Bronchial epithelial cell (primary cell): ENCODE data around the gene MYO10. TPM values are rescaled to one million over a fixed set of nuclear protein-coding genes. Genes with fewer than 3 reads are reported as not detected.

Experiments used
- DNase-seq: peaks from one replicate; pipeline ENCODE4 v3.0.0-alpha.2; 2010; ENCODE audit warnings: low read depth
- FAIRE-seq: peaks from 2 replicates; lab custom pipeline; 2011; peaks lifted over from hg19 to GRCh38; lab: Jason Lieb, UNC
- H3K27me3 ChIP-seq: 2 replicates; pipeline ENCODE4 v1.5.1; 2011; ENCODE audit warnings: low read length; ENCODE audit not compliant: control insufficient read depth, insufficient read depth
- H3K36me3 ChIP-seq: 2 replicates; pipeline ENCODE4 v1.5.1; 2011; ENCODE audit warnings: low read length; ENCODE audit not compliant: control insufficient read depth, insufficient read depth
- H3K4me3 ChIP-seq: 2 replicates; pipeline ENCODE4 v1.5.1; 2011; ENCODE audit warnings: mild to moderate bottlenecking, low read depth, low read length, control low read depth
- total RNA-seq: library from RNA; depleted of rRNA; stranded (reverse); fragments of >200 nt; gene quantifications from 2 replicates; pipeline ENCODE4 v1.2.1, GENCODE V29; 2014
- TF ChIP-seq, protein P1 (sequence below): IDR thresholded peaks from 2 replicates; pipeline ENCODE4 v1.5.1; 2011; ENCODE audit warnings: mild to moderate bottlenecking, moderate library complexity, low read length, control low read depth, inconsistent platforms; ENCODE audit not compliant: insufficient read depth, severe bottlenecking

Gene MYO10
- total RNA-seq, 1 donor from 2014 or later = 39.5 TPM

DNA sequence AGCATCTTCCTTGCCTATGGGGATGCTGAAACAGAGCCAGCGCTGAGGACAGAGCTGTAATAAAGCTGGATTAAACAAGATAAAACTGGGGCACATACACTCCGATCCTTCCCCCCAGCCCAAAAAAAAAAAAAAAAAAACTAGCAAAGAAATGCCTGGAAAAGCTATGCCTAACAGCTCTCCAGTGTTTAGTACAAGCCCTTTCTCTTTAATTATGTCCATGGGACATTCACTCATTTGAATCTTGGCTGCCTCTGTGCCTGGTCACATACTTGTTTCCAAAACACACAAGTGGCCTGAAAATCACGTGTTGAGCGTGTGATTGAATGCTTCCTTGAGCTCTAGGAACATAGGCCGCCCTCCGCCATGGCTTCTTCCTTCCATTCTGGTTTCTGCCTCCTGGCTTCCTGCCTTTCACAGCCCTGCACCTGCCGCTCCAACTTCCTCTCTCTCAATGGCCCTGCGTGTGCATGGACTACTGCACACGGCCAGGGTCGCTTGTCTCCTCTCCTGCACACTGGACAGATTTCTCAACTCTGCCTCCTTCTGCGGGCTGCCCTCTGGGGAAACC, 208.2 kb downstream of the MYO10 start:
- H3K36me3 ChIP-seq = peaks cover 5% of the 10 kb centered on the region
- DNase-seq = no peak
- H3K4me3 ChIP-seq = no peak overlapping the region
- TF ChIP-seq, protein P1, sequence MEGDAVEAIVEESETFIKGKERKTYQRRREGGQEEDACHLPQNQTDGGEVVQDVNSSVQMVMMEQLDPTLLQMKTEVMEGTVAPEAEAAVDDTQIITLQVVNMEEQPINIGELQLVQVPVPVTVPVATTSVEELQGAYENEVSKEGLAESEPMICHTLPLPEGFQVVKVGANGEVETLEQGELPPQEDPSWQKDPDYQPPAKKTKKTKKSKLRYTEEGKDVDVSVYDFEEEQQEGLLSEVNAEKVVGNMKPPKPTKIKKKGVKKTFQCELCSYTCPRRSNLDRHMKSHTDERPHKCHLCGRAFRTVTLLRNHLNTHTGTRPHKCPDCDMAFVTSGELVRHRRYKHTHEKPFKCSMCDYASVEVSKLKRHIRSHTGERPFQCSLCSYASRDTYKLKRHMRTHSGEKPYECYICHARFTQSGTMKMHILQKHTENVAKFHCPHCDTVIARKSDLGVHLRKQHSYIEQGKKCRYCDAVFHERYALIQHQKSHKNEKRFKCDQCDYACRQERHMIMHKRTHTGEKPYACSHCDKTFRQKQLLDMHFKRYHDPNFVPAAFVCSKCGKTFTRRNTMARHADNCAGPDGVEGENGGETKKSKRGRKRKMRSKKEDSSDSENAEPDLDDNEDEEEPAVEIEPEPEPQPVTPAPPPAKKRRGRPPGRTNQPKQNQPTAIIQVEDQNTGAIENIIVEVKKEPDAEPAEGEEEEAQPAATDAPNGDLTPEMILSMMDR = no peak
- no peaks in the 10 kb centered on the region for H3K27me3 ChIP-seq
- no peak for FAIRE-seq

DNA sequence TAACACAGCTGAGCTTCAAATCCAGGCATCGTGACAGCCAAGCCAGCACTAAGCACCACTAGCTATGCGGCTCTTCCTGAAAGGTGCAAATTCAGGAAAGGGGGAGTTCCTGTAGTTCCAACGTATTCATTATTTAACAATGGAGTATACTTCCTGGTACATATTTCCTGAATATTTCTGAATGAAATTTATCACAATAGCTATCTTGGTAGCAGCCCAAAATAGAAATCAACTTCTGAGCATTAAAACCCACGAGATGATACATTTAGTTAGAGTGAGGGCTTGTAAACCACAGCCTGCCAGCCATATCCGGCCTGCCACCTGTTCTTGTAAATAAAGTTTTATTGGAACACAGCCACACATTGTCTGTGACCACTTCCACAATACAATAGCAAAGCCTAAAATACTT, 209.5 kb downstream of the MYO10 start:
- FAIRE-seq = no peak
- TF ChIP-seq, protein P1 = no peak
- no peak for DNase-seq
- no peak overlapping the region for H3K4me3 ChIP-seq
- peaks cover 8% of the 10 kb centered on the region for H3K36me3 ChIP-seq
- H3K27me3 ChIP-seq = no peaks in the 10 kb centered on the region

DNA sequence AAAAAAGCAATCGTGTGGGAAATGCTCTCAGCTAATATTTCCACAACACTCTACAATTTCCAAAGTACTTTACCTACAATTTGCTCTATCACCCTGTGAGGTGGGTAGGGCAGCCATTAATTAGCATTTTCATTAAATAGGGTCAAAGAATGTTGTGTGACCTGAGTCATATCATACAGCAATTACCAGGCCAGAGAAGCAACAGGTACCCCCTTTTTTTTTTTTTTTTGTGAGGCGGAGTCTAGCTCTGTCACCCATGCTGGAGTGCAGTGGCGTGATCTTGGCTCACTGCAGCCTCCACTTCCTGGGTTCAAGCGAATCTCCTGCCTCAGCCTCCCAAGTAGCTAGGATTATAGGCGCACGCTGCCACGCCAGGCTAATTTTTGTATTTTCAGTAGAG, 210.5 kb downstream of the MYO10 start:
- TF ChIP-seq, protein P1 = no peak
- H3K36me3 ChIP-seq = peaks cover 8% of the 10 kb centered on the region
- FAIRE-seq (no peak), DNase-seq (no peak)
- H3K27me3 ChIP-seq = no peaks in the 10 kb centered on the region
- H3K4me3 ChIP-seq = no peak overlapping the region

DNA sequence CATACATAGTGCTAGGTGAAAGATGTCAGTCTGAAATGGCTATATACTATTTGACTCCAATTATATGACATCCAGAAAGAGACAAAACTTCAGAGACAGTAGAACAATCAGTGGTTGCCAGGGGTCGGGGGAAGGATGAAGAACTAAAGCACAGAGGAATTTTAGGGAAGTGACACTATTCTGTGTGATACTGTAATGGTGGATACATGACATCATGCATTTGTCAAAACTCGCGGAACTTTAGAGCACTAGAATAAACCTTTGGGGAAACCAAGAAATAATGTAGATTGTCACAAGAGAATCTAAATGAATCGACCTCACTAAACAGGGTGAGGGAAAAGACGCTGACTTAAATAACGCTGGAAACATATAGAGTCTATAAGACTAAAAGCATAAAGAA, 212.3 kb downstream of the MYO10 start:
- FAIRE-seq (no peak), DNase-seq (no peak)
- Histone ChIP-seq H3K4me3 (no peak overlapping the region), H3K27me3 (no peaks in the 10 kb centered on the region), H3K36me3 (peaks cover 8% of the 10 kb centered on the region)
- TF ChIP-seq, protein P1 = no peak

DNA sequence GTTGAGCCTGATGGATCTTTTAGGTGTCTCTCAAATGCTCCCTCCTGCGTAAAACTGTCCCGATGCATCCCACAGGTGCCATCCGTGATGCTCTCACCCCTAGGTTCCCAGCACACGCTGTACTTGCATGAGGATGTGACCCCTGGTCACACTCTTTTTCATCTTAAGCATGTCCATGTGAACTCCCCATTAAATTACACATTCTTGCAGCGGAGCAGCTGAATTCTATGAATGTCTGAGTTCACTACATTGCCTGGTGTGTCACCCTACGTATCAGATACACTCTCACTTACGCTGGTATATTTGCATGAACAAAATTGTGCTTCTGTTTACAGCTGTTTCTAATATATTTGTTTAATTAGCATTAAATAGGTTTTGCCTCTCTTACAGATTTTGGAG, 214.0 kb downstream of the MYO10 start:
- Histone ChIP-seq H3K36me3 (peaks cover 4% of the 10 kb centered on the region), H3K27me3 (no peaks in the 10 kb centered on the region), H3K4me3 (no peak overlapping the region)
- no peak for FAIRE-seq
- DNase-seq = no peak
- TF ChIP-seq, protein P1 = no peak
